ENCODE results near the gene MAP1LC3A. TPM values are rescaled to one million over a fixed set of nuclear protein-coding genes. Genes with fewer than 3 reads are reported as not detected.

Gene MAP1LC3A
- 14.1 and 52.8 TPM in 2 replicates for total RNA-seq

DNA sequence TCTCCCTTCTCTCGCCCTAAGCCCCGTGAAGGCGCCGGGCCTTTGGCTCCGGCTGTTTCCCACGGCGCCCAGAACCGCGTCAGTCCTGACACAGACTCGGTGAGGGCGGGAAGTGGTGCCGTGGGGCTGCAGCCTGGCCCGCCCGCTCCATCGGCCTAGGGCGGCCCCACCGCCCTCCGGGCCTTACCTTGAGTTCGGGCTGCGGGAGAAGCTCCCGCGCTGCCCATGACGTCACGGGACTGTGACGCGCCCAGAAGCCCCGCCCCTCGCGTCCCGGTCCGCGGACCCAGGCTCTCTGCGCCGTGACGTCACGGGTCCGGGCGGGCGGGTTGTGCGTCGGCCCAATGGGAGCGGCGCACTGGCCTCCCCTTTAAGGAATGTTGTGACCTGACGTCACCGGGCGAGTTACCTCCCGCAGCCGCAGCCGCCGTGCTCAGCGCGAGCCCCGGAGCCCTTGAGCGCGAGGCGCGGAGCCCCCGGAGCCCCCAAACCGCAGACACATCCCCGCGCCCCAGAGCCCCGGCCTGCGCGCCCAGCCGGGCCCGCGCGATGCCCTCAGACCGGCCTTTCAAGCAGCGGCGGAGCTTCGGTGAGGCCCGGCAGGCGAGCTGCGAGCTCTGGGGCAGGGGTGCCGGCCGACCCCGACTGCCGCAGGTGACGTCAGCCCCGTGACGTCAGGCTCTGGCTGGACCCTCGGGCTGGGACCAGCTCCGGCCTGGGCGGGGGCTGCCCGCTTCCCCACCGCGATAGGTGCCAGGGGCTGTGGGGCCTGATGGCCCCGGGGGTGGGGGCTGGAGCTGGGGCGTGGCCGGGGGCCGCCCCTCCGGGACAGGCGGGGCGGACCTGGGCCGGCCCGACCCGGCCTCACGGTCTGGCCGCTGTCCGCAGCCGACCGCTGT is at the start of gene MAP1LC3A:
Gene MAP1LC3A, plus strand, starts transcription at position 399 of the 899 bp plus-strand sequence. Its CDS starts 151 bp downstream, at position 550.

DNA sequence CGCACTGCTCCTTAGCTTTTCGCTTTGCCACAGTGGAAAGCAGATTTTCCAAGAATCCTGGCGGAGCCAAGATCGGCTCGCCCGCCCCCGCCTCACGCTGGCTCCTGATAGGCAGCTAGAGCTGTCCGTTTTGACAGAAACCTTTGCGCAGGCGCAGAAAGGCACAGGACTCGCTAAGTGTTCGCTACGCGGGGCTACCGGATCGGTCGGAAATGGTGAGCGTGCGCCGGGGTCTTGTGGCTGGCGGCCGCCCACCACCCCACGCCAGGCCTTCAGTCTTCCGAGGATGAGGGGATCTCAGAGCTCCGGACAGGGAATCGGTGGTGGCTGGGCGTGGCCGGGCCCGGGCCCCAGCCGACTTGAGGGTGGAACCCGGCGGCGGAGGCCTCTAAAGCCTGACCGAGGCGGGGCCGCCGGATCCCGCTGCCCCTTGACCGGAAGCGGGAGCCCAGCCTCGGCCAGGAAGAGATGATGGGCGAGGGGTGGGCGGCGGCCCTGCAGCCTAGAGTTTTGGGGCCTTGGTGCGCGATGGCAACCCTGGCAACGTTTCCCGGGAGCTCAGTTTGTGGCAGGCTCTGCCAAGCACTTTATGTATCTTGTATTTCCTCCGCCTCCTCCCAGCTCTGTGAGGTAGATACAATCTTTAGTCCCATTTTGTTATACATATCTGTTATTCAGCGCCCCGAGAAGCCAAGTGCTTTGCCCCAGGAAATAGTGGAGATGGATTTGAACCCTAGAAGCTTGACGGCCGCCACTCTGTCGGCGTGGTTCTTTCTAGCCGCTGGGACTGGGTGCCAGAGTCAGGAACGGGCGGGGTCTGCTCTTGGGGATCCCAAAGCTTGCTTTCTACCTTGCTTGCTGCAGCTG is 42.0 kb upstream of the MAP1LC3A start, which contains the start of gene DYNLRB1:
Gene DYNLRB1, plus strand, starts transcription at position 176 of the 867 bp plus-strand sequence. Its CDS starts 37 bp downstream, at position 213.

Other genes starting within 250 kb of the MAP1LC3A start
- gene ITCH, start 195.4 kb upstream of the MAP1LC3A start, total RNA-seq, result 69.2 and 71.3 TPM in 2 replicates
- gene DYNLRB1, start 42.3 kb upstream of the MAP1LC3A start, total RNA-seq, result 49.0 and 53.1 TPM in 2 replicates
- gene PIGU, start 118.4 kb downstream of the MAP1LC3A start, total RNA-seq, result 6.6 and 8.0 TPM in 2 replicates
- gene TP53INP2, start 145.6 kb downstream of the MAP1LC3A start, total RNA-seq, result 4.2 and 4.5 TPM in 2 replicates